GM21381 (cell line): ENCODE results near the gene TUT4.

ENCODE experiments used
- ATAC-seq: cut with Tn5 transposase; IDR thresholded peaks from one replicate; pipeline ENCODE4 v1.9.1; 2021; ENCODE audit warnings: mild to moderate bottlenecking, moderate library complexity; ENCODE audit not compliant: unreplicated experiment

The TUT4 gene

GRCh38 chr1:52533713-52534112, 19.2 kb downstream of the TUT4 start:
- no peak for ATAC-seq

- ATAC-seq: no peak
These were observed 20.1 kb downstream of the TUT4 start for GRCh38 chr1:52532731-52533327.

GRCh38 chr1:52532247-52532646, 20.6 kb downstream of the TUT4 start:
- ATAC-seq: no peak

GRCh38 chr1:52531249-52531872, 21.5 kb downstream of the TUT4 start:
- no peak for ATAC-seq

GRCh38 chr1:52530563-52531144, 22.2 kb downstream of the TUT4 start:
- no peak for ATAC-seq

- no peak for ATAC-seq
These were observed 29.5 kb downstream of the TUT4 start for GRCh38 chr1:52523376-52523775.

- no peak for ATAC-seq
These were observed 32.7 kb downstream of the TUT4 start for GRCh38 chr1:52520148-52520547.

- ATAC-seq: no peak
These were observed 33.9 kb downstream of the TUT4 start for GRCh38 chr1:52518962-52519361.

- no peak for ATAC-seq
These were observed 40.9 kb downstream of the TUT4 start for GRCh38 chr1:52511851-52512615.

GRCh38 chr1:52511439-52511838, 41.5 kb downstream of the TUT4 start:
- ATAC-seq: no peak

- no peak for ATAC-seq
These were observed 45.9 kb downstream of the TUT4 start for GRCh38 chr1:52506920-52507546.

- ATAC-seq: no peak
These were observed 46.5 kb downstream of the TUT4 start for GRCh38 chr1:52506349-52506748.

GRCh38 chr1:52504720-52505119, 48.2 kb downstream of the TUT4 start:
- no peak for ATAC-seq

- no peak for ATAC-seq
These were observed 49.2 kb downstream of the TUT4 start for GRCh38 chr1:52503706-52504105.

GRCh38 chr1:52502789-52503188, 50.1 kb downstream of the TUT4 start:
- ATAC-seq: no peak

GRCh38 chr1:52487632-52488031, 65.3 kb downstream of the TUT4 start:
- ATAC-seq: no peak

- no peak for ATAC-seq
These were observed 70.4 kb downstream of the TUT4 start for GRCh38 chr1:52482326-52483004.

GRCh38 chr1:52479076-52479475, 73.8 kb downstream of the TUT4 start:
- no peak for ATAC-seq

- no peak for ATAC-seq
These were observed 75.0 kb downstream of the TUT4 start for GRCh38 chr1:52477876-52478275.

- ATAC-seq: no peak
These were observed 75.9 kb downstream of the TUT4 start for GRCh38 chr1:52476943-52477342.

GRCh38 chr1:52474807-52475206, 78.1 kb downstream of the TUT4 start:
- ATAC-seq: no peak
